Measurements from ENCODE around the gene EEF1AKMT3. TPM values are rescaled to one million over a fixed set of nuclear protein-coding genes. Genes with fewer than 3 reads are reported as not detected.

Gene EEF1AKMT3
- total and polyA plus RNA-seq, 2 experiments from 2014 or later, result 1.3 to 5.3 TPM

GRCh38 chr12:57775044-57775443 lies 2.6 kb downstream of the EEF1AKMT3 start:
- no peaks in the 10 kb centered on the region for H3K79me2 ChIP-seq (replicated peaks; ENCODE audit: insufficient read depth)
- Mint-ChIP-seq H3K36me3 (ENCODE audit: low read depth) (peaks cover 13% of the 10 kb centered on the region), H3K27me3 (ENCODE audit: insufficient read depth, low read depth, poor library complexity) (peaks cover 12% of the 10 kb centered on the region), H3K4me1 (peaks cover 6% of the 10 kb centered on the region), H3K4me3 (no peak overlapping the region), H3K9me3 (no peaks in the 10 kb centered on the region; the same call in 2 of the 3 replicates), H3K27ac (no peak overlapping the region)
- H3K9me2 ChIP-seq (ENCODE audit: insufficient read depth), result no peaks in the 10 kb centered on the region
- no peak overlapping the region for H3K4me2 ChIP-seq
- H3K36me3 ChIP-seq (ENCODE audit: insufficient read depth), result no peaks in the 10 kb centered on the region
- H3F3A ChIP-seq (replicated peaks; ENCODE audit: low read depth), result no peaks in the 10 kb centered on the region
- ATAC-seq (no peak), DNase-seq (ENCODE audit: low spot score) (no peak)
- H3K27ac ChIP-seq (ENCODE audit: low read depth), result no peak overlapping the region
- no peak for TF ChIP-seq ZNF331 (CRISPR knock-in tag; IDR thresholded peaks at IDR 0.05; ENCODE audit: low read depth)
- no peak for TF ChIP-seq STAT1 (IDR thresholded peaks at IDR 0.05; ENCODE audit: unreplicated experiment)
- TF ChIP-seq CREB1 (CRISPR knock-in tag; IDR thresholded peaks at IDR 0.05; ENCODE audit: low read depth), result no peak
- TF ChIP-seq EZH2phosphoT487 (IDR thresholded peaks at IDR 0.05; ENCODE audit: unreplicated experiment), result no peak
- no peak for TF ChIP-seq CTCF (conservative IDR thresholded peaks at IDR 0.05; ENCODE audit: low read depth in 2 of 2)
- TF ChIP-seq POLR2AphosphoS5 (IDR thresholded peaks at IDR 0.05; ENCODE audit: low read depth), result no peak
- TF ChIP-seq JUNB (IDR thresholded peaks at IDR 0.05; ENCODE audit: unreplicated experiment), result no peak
- no peak for TF ChIP-seq NANOG (IDR thresholded peaks at IDR 0.05; ENCODE audit: borderline replicate concordance)
- TF ChIP-seq ZNF114 (CRISPR knock-in tag; IDR thresholded peaks at IDR 0.05), result no peak
- no peak for TF ChIP-seq ETS1 (IDR thresholded peaks at IDR 0.05)
- TF ChIP-seq ZNF462 (CRISPR knock-in tag; IDR thresholded peaks at IDR 0.05), result no peak
- no peak for TF ChIP-seq EZH2 (IDR thresholded peaks at IDR 0.05; ENCODE audit: low read depth, unreplicated experiment)
- no peak for TF ChIP-seq REST (IDR thresholded peaks at IDR 0.05; ENCODE audit: unreplicated experiment)
- H3K4me3 ChIP-seq, result no peak overlapping the region
- no peak overlapping the region for H2AFZ ChIP-seq
- peaks cover 2% of the 10 kb centered on the region; the same call in 1 of the 2 replicates for H4K20me1 ChIP-seq (replicated peaks; ENCODE audit: insufficient read depth)
- no peaks in the 10 kb centered on the region for H3K4me1 ChIP-seq (ENCODE audit: insufficient read depth)
- H3K27me3 ChIP-seq (ENCODE audit: insufficient read depth), result peaks cover 19% of the 10 kb centered on the region
